WI38 (cell line): ENCODE data around the gene SFXN4.

Experiments used
- H3K4me3 ChIP-seq: 2 replicates; pipeline ENCODE4 v1.5.1; 2011; ENCODE audit warnings: low read depth, mild to moderate bottlenecking, control low read depth, low read length
- TF ChIP-seq, protein P1 (sequence below): IDR thresholded peaks from 2 replicates; pipeline ENCODE4 v1.5.1; 2012; ENCODE audit warnings: low read depth, mild to moderate bottlenecking, control low read depth, low read length

The SFXN4 gene

DNA sequence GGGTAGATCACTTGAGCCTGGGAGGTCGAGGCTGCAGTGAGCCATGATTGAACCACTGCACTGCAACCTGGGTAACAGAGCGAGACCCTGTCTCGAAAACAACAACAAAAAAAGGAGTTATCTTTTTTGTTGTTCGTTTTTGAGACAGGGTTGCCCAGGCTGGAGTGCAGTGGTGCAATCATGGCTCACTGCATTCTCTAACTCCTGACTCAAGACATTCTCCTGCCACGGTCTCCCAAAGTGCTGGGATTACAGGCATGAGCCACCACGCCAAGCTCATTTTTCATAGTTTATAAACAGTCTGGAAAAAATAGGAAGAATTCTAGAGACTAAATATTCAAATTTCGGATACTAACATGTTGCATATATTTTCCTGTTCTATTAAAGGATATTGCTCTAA lies 29.4 kb downstream of the SFXN4 start:
- no peak overlapping the region for H3K4me3 ChIP-seq
- TF ChIP-seq, protein P1, sequence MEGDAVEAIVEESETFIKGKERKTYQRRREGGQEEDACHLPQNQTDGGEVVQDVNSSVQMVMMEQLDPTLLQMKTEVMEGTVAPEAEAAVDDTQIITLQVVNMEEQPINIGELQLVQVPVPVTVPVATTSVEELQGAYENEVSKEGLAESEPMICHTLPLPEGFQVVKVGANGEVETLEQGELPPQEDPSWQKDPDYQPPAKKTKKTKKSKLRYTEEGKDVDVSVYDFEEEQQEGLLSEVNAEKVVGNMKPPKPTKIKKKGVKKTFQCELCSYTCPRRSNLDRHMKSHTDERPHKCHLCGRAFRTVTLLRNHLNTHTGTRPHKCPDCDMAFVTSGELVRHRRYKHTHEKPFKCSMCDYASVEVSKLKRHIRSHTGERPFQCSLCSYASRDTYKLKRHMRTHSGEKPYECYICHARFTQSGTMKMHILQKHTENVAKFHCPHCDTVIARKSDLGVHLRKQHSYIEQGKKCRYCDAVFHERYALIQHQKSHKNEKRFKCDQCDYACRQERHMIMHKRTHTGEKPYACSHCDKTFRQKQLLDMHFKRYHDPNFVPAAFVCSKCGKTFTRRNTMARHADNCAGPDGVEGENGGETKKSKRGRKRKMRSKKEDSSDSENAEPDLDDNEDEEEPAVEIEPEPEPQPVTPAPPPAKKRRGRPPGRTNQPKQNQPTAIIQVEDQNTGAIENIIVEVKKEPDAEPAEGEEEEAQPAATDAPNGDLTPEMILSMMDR, result no peak

- H3K4me3 ChIP-seq, result no peak overlapping the region
- TF ChIP-seq, protein P1, result no peak
These were observed 30.0 kb downstream of the SFXN4 start for GRCh38 chr10:119135513-119135881.

DNA sequence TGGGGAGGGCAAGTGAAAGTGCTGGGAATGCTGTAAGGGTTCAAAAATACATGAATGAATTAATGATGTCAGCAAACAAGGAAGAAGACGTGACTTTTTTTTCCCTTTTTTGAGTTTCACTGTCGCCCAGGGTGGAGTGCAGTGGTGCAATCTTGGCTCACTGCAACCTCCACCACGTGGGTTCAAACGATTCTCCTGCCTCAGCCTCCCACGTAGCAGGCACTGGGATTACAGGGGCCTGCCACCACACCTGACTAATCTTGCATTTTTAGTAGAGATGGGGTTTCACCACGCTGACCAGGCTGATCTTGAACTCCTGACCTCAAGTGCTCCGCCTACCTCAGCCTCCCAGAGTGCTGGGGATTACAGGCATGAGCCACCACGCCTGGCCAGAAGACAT lies 31.6 kb downstream of the SFXN4 start:
- TF ChIP-seq, protein P1, result no peak
- no peak overlapping the region for H3K4me3 ChIP-seq

- no peak overlapping the region for H3K4me3 ChIP-seq
- TF ChIP-seq, protein P1, result no peak
These were observed 32.8 kb downstream of the SFXN4 start for GRCh38 chr10:119132521-119133345.

DNA sequence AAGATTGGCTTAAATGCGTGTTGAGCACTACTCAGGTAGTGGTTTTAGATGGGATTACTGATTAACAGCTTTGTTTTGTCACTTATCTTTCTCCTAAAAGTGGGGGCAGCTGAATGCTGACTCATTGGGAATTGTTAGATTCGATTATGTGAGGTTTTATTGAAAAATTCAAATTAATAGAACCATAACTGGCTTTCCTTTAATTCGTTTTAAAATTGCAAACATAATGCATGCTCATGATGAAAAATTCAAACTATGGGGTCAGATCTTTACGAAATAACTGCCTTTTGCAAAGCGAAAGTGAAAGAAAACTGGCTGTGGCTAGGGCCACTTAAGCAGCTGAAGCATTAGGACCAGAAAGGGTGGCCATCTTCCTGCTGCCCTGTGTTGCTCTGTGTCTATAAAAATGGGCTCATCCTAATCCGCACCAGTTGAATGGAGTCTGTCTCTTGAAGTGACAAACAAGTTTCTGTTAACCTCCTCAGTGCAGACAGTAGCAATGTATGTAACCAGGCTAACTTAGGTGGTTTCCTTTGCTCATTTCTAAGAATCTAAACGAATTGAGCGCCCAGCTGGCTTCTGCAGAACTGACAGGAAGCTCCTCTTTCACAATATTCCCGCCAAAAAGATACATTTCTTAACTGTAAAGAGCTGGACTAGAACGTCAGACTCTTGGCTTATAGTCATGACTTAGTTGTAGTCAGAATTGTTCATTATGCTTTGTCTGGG lies 33.8 kb downstream of the SFXN4 start:
- no peak overlapping the region for H3K4me3 ChIP-seq
- TF ChIP-seq, protein P1, result no peak

DNA sequence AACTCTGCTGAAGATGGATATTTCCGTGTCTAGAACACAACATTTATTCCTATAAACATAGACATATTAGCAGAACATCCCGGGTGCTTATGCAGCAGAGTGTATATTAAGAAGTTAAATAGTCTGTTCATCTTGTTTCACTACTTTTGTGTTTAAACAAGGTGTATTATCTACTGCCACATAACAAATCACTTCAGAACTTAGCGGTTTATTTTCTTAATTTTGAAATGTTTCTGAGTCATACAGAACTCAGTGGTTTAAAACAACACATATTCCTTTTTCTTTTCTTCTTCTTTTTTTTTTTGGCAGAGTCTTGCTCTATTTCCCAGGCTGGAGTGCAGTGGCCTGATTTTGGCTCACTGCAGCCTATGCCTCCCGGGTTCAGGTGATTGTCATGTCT lies 35.8 kb downstream of the SFXN4 start:
- TF ChIP-seq, protein P1, result no peak
- no peak overlapping the region for H3K4me3 ChIP-seq

- TF ChIP-seq, protein P1, result no peak
- no peak overlapping the region for H3K4me3 ChIP-seq
These were observed 39.6 kb downstream of the SFXN4 start for GRCh38 chr10:119125942-119126341.
